K562 (cell line): ENCODE data around the gene EHBP1L1. TPM values are rescaled to one million over a fixed set of nuclear protein-coding genes. Genes with fewer than 3 reads are reported as not detected.

Source experiments
- COPS2 ChIP-seq: fragments of 450-650 bp; conservative IDR thresholded peaks from 2 replicates; pipeline ENCODE4 v1.6.1; 2016; ENCODE audit warnings: mild to moderate bottlenecking, moderate library complexity
- DIDO1 ChIP-seq: fragments of 450-650 bp; IDR thresholded peaks from 2 replicates; pipeline ENCODE4 v1.6.1; 2016; ENCODE audit warnings: low read depth, missing biosample characterization, missing genetic modification characterization
- EHMT2 ChIP-seq: fragments of 450-650 bp; IDR thresholded peaks from 2 replicates; pipeline ENCODE4 v1.6.1; 2018; ENCODE audit warnings: antibody characterized with exemption
- ETV5 ChIP-seq: sonication (generic); formaldehyde crosslinking; IDR thresholded peaks from 2 replicates; pipeline ENCODE4 v1.4.0; 2020; ENCODE audit warnings: low read depth, mild to moderate bottlenecking, missing genetic modification reagents
- FOSL1 ChIP-seq: fragments of 200-800 bp; sonication (Bioruptor generic); conservative IDR thresholded peaks from 2 replicates; pipeline ENCODE4 v1.6.1; 2016; ENCODE audit warnings: missing genetic modification characterization, missing compliant biosample characterization
- FUS ChIP-seq: fragments of 200-400 bp; formaldehyde crosslinking; optimal IDR thresholded peaks from 2 replicates; pipeline ENCODE3; 2017; ENCODE audit warnings: low read depth, low read length
- JUNB ChIP-seq: fragments of 450-650 bp; formaldehyde crosslinking; conservative IDR thresholded peaks from 2 replicates; pipeline ENCODE4 v1.4.0; 2020; ENCODE audit warnings: mild to moderate bottlenecking
- KLF10 ChIP-seq: fragments of 250-450 bp; sonication (Bioruptor Pico); IDR thresholded peaks from 2 replicates; pipeline ENCODE4 v1.6.1; 2021; ENCODE audit warnings: matching md5 sums
- PHF20 ChIP-seq: fragments of 450-650 bp; IDR thresholded peaks from 2 replicates; pipeline ENCODE4 v1.6.1; 2018; ENCODE audit not compliant: partially characterized antibody
- POLR2AphosphoS2 ChIP-seq: IDR thresholded peaks from 2 replicates; pipeline ENCODE4 v1.6.1; 2012; ENCODE audit warnings: low read length, improper control_type of control experiment
- PPARD ChIP-seq: fragments of 250-450 bp; sonication (Bioruptor Pico); IDR thresholded peaks from 2 replicates; pipeline ENCODE4 v1.8.0; 2022; ENCODE audit warnings: inconsistent platforms, mild to moderate bottlenecking, moderate library complexity
- RHOXF2B ChIP-seq: fragments of 250-450 bp; sonication (Bioruptor Pico); conservative IDR thresholded peaks from 2 replicates; pipeline ENCODE4 v1.5.1; 2021
- SMARCA4 ChIP-seq: fragments of 450-650 bp; IDR thresholded peaks from 2 replicates; pipeline ENCODE4 v1.6.1; 2016
- SP1 ChIP-seq: sonication (generic); formaldehyde crosslinking; IDR thresholded peaks from 2 replicates; pipeline ENCODE4 v1.8.1; 2022; ENCODE audit warnings: mild to moderate bottlenecking, missing genetic modification reagents
- THAP7 ChIP-seq: fragments of 250-450 bp; sonication (Bioruptor Pico); IDR thresholded peaks from 2 replicates; pipeline ENCODE4 v1.5.0; 2021
- ZNF232 ChIP-seq: sonication (generic); formaldehyde crosslinking; IDR thresholded peaks from 2 replicates; pipeline ENCODE4 v1.8.0; 2022; ENCODE audit warnings: mild to moderate bottlenecking, missing genetic modification reagents
- ZNF449 ChIP-seq: fragments of 250-450 bp; sonication (Bioruptor Pico); IDR thresholded peaks from 2 replicates; pipeline ENCODE4 v1.8.0; 2022; ENCODE audit warnings: moderate library complexity, mild to moderate bottlenecking, inconsistent platforms
- polyA plus RNA-seq, 8 experiments: library from polyadenylated mRNA; depleted of rRNA in 4 of 8; stranded (reverse) in 5 of 8; unstranded in 3 of 8; fragments of >200 nt; fragmentation: Nextera tagmentation in 2 of 8; fragmentation: Illumina TruSeq in 1 of 8; extraction: Ambion mirVana in 2 of 8; extraction: Trizol in 1 of 8; gene quantifications; 2 replicates each; pipeline versions ENCODE4 v1.2.1 to v1.2.3, GENCODE V29; 2011 to 2014; ENCODE audit warnings: inconsistent platforms in 1 of 8, missing spikeins in 1 of 8
- total RNA-seq, 7 experiments: library from RNA; depleted of rRNA in 6 of 7; stranded (reverse); fragments of >200 nt in 6 of 7; fragmentation: Illumina TruSeq in 2 of 7; extraction: Trizol in 2 of 7; gene quantifications; 2 replicates each; pipeline versions ENCODE4 v1.2.1 to v1.2.3, GENCODE V29; 2011 to 2021; ENCODE audit warnings: low replicate concordance in 1 of 7
- TF ChIP-seq, protein P1 (sequence below): sonication (generic); formaldehyde crosslinking; IDR thresholded peaks from 2 replicates; pipeline ENCODE4 v1.8.0; 2022; ENCODE audit warnings: missing genetic modification reagents, mild to moderate bottlenecking, moderate library complexity, borderline replicate concordance
- TF ChIP-seq, protein P2 (sequence below): fragments of 450-650 bp; conservative IDR thresholded peaks from 2 replicates; pipeline ENCODE4 v1.6.1; 2016; ENCODE audit warnings: missing genetic modification characterization, low read depth, mild to moderate bottlenecking, control low read depth, missing compliant biosample characterization
- TF ChIP-seq, protein P3 (sequence below): fragments of 200-800 bp; sonication (Bioruptor generic); IDR thresholded peaks from 2 replicates; pipeline ENCODE4 v1.6.1; 2016; ENCODE audit warnings: missing genetic modification characterization, missing compliant biosample characterization

The EHBP1L1 gene
- total and polyA plus RNA-seq, 9 of the 15 experiments (the other 6 are each of a cell fraction or from before 2014, with no cell fraction given) = 0.03 to 87.1 (median 26.3) TPM

- TF ChIP-seq, protein P1, sequence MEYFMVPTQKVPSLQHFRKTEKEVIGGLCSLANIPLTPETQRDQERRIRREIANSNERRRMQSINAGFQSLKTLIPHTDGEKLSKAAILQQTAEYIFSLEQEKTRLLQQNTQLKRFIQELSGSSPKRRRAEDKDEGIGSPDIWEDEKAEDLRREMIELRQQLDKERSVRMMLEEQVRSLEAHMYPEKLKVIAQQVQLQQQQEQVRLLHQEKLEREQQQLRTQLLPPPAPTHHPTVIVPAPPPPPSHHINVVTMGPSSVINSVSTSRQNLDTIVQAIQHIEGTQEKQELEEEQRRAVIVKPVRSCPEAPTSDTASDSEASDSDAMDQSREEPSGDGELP (CRISPR knock-in tag) = peak; percentile 41
- TF ChIP-seq EHMT2 (no peak), DIDO1 (tag) (no peak), RHOXF2B (CRISPR knock-in tag) (no peak), SMARCA4 (no peak), PHF20 (peak; percentile 26), ETV5 (peak; percentile 71), PPARD (CRISPR knock-in tag) (no peak), ZNF449 (no peak), JUNB (no peak), KLF10 (CRISPR knock-in tag) (no peak), FOSL1 (tag) (no peak), ZNF232 (CRISPR knock-in tag) (no peak), SP1 (CRISPR knock-in tag) (peak; percentile 24; the same call in 1 of the 2 replicates), COPS2 (no peak), FUS (no peak), POLR2AphosphoS2 (no peak), THAP7 (CRISPR knock-in tag) (no peak)
- TF ChIP-seq, protein P2, sequence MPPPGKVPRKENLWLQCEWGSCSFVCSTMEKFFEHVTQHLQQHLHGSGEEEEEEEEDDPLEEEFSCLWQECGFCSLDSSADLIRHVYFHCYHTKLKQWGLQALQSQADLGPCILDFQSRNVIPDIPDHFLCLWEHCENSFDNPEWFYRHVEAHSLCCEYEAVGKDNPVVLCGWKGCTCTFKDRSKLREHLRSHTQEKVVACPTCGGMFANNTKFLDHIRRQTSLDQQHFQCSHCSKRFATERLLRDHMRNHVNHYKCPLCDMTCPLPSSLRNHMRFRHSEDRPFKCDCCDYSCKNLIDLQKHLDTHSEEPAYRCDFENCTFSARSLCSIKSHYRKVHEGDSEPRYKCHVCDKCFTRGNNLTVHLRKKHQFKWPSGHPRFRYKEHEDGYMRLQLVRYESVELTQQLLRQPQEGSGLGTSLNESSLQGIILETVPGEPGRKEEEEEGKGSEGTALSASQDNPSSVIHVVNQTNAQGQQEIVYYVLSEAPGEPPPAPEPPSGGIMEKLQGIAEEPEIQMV (tag) = no peak
- TF ChIP-seq, protein P3, sequence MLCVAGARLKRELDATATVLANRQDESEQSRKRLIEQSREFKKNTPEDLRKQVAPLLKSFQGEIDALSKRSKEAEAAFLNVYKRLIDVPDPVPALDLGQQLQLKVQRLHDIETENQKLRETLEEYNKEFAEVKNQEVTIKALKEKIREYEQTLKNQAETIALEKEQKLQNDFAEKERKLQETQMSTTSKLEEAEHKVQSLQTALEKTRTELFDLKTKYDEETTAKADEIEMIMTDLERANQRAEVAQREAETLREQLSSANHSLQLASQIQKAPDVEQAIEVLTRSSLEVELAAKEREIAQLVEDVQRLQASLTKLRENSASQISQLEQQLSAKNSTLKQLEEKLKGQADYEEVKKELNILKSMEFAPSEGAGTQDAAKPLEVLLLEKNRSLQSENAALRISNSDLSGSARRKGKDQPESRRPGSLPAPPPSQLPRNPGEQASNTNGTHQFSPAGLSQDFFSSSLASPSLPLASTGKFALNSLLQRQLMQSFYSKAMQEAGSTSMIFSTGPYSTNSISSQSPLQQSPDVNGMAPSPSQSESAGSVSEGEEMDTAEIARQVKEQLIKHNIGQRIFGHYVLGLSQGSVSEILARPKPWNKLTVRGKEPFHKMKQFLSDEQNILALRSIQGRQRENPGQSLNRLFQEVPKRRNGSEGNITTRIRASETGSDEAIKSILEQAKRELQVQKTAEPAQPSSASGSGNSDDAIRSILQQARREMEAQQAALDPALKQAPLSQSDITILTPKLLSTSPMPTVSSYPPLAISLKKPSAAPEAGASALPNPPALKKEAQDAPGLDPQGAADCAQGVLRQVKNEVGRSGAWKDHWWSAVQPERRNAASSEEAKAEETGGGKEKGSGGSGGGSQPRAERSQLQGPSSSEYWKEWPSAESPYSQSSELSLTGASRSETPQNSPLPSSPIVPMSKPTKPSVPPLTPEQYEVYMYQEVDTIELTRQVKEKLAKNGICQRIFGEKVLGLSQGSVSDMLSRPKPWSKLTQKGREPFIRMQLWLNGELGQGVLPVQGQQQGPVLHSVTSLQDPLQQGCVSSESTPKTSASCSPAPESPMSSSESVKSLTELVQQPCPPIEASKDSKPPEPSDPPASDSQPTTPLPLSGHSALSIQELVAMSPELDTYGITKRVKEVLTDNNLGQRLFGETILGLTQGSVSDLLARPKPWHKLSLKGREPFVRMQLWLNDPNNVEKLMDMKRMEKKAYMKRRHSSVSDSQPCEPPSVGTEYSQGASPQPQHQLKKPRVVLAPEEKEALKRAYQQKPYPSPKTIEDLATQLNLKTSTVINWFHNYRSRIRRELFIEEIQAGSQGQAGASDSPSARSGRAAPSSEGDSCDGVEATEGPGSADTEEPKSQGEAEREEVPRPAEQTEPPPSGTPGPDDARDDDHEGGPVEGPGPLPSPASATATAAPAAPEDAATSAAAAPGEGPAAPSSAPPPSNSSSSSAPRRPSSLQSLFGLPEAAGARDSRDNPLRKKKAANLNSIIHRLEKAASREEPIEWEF = no peak
These were observed 29.5 kb upstream of the EHBP1L1 start (continued) for GRCh38 chr11:65546217-65546958.
